GM06990 (cell line): ENCODE data around the gene LIAS.
"Not testable (repeated sequence)": the region's sequence is repeated elsewhere in the genome, so short reads cannot be mapped to it uniquely, and the experiment has no call there.

Experiments used
- DNase-seq: peaks from one replicate; pipeline ENCODE4 v3.0.0-alpha.2; 2011; ENCODE audit not compliant: insufficient read length; ENCODE audit errors: extremely low read depth
- H3K27me3 ChIP-seq: replicated peaks from 2 replicates; pipeline ENCODE4 v1.6.0; 2011; ENCODE audit warnings: low read length; ENCODE audit not compliant: control insufficient read depth, insufficient read depth
- H3K36me3 ChIP-seq: 2 replicates; pipeline ENCODE4 v1.5.1; 2011; ENCODE audit warnings: low read length; ENCODE audit not compliant: control insufficient read depth, insufficient read depth
- H3K4me3 ChIP-seq: replicated peaks from 2 replicates; pipeline ENCODE4 v1.5.1; 2011; ENCODE audit warnings: low read depth, mild to moderate bottlenecking, control low read depth, low read length
- CTCF ChIP-seq: IDR thresholded peaks from 2 replicates; pipeline ENCODE4 v1.5.1; 2011; ENCODE audit warnings: low read length, control low read depth, mild to moderate bottlenecking, inconsistent platforms; ENCODE audit not compliant: insufficient read depth, poor library complexity, severe bottlenecking

The LIAS gene

DNA sequence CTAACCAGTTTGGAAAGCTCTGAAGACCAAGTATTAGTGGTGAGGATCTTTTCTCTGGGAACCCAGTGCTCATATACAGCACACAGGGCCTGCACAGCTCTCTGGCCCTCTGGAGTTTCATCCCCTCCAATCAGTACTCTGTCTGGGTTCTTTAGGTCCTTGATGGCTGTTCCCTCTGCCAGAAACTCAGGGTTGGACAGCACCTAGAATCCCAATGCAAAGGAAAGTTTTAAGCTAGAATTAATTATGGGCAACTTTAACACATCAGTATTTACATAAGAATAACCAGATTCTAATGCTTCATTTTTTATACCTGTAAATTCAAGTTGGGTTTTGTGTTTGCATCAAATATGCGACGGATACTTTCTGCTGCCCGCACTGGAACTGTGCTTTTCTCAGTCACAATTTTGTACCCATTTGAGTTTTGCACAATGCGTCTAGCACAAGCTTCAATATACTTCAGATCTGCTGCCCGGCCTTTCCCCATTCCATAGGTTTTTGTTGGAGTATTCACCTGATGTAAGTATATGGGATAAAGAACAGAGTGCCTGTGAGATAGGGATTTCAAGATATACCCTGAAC is 51.6 kb downstream of the LIAS start:
- no peak for DNase-seq
- TF ChIP-seq CTCF, result no peak
- peaks cover 13% of the 10 kb centered on the region for H3K36me3 ChIP-seq

DNA sequence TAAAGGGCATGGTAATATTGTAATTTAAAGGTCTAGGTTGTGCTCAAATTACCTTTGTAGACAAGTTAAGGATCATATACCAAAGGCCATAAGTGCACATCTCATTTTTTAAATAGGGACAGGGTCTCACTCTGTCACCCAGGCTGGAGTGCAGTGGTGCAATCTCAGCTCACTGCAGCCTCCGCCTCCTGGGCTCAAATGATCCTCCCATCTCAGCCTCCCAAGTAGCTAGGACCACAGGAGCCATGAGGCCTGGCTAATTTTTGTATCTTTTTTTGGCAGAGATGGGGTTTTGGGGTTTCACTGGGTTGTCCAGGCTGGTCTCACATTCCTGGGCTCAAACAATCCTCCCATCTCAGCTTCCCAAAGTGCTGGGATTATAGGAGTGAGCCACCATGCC is 55.4 kb downstream of the LIAS start:
- H3K27me3 ChIP-seq, H3K36me3 ChIP-seq, H3K4me3 ChIP-seq, DNase-seq: not testable (repeated sequence)

More for the DNA sequence above, 51.6 kb downstream of the LIAS start:
- Histone ChIP-seq H3K4me3 (no peak overlapping the region), H3K27me3 (no peaks in the 10 kb centered on the region)

GRCh38 chr4:39514888-39515401 is 56.1 kb downstream of the LIAS start:
- no peak for DNase-seq
- H3K4me3 ChIP-seq, result no peak overlapping the region
- peaks cover 6% of the 10 kb centered on the region for H3K36me3 ChIP-seq
- H3K27me3 ChIP-seq, result no peaks in the 10 kb centered on the region
- TF ChIP-seq CTCF, result no peak

- not testable (repeated sequence) for H3K4me3 ChIP-seq, DNase-seq, H3K36me3 ChIP-seq, H3K27me3 ChIP-seq
Measured at GRCh38 chr4:39515669-39516401, 57.0 kb downstream of the LIAS start.

- peaks cover 6% of the 10 kb centered on the region for H3K36me3 ChIP-seq
- H3K4me3 ChIP-seq, result no peak overlapping the region
- no peak for DNase-seq
- TF ChIP-seq CTCF, result no peak
- H3K27me3 ChIP-seq, result no peaks in the 10 kb centered on the region
Measured at GRCh38 chr4:39516407-39516966, 57.6 kb downstream of the LIAS start.

- DNase-seq, result no peak
- H3K36me3 ChIP-seq, result peaks cover 1% of the 10 kb centered on the region
- no peak for TF ChIP-seq CTCF
- H3K27me3 ChIP-seq, result no peaks in the 10 kb centered on the region
- no peak overlapping the region for H3K4me3 ChIP-seq
Measured at GRCh38 chr4:39518484-39518883, 59.6 kb downstream of the LIAS start.
